ENCODE data around the gene FBP2. TPM values are rescaled to one million over a fixed set of nuclear protein-coding genes. Genes with fewer than 3 reads are reported as not detected.
"Not testable (repeated sequence)": the region's sequence is repeated elsewhere in the genome, so short reads cannot be mapped to it uniquely, and the experiment has no call there.

FBP2 gene
- total RNA-seq, 4 donors from 2014 or later, result not detected

DNA sequence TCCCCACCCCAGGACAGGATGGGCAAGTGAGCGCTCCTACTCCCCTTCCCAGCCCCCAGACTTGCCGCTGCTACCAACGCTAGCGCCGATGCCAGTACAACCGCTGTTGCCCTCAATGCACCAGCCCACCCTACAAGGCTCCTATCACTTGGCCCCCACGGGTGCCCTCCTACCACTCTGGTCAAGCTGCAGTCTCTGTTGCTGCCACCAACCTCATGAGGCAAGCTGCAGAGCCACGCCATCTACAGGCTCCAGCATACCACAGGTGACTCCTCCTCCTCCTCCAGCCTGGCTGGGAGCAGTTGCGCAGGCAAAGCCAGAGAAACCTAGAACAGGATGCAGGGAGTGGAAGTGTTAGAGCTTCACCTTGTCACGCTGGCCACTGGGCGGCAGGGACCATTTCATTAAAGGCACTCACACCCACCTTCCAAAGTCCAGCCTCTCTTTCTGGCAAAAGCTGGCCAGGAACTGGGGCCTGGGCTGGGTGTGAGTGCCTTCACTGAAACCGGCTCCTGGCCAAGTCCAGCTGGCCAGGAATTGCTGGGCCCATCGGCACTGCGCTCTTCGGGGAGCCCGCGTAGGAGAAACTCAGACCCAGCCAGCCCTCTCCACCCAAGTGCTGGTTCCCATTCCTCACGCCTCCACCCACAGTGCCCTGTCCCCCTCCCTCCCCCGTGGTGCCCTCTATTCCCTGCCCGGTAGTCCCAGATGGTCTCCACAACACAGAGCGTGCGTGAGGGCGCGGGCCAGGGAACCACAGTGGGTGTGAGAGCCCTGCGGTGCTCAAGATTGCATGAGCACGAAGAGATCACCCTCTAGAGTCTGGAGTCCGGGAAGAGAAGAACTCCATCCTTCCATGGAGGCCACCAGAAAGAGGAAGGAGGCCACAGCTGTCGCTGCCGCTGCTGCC, 40.3 kb downstream of the FBP2 start:
- no peak for DNase-seq (ENCODE audit: extremely low spot score)
- 97% methylated on average over 12 of the region's 29 CpGs for WGBS
- Histone ChIP-seq H3K4me1 (no peaks in the 10 kb centered on the region), H3K9me3 (no peaks in the 10 kb centered on the region), H3K36me3 (no peaks in the 10 kb centered on the region), H3K27ac (replicated peaks in 1 of 4) (no peak overlapping the region), H3K4me3 (no peak overlapping the region), H3K27me3 (peaks cover 0 to 9% (median 0%) of the 10 kb centered on the region in 4 donors)
- intact Hi-C loops (cut with DNase I), result no loop called here
- no peak for TF ChIP-seq POLR2AphosphoS5 (IDR thresholded peaks at IDR 0.05)
- TF ChIP-seq POLR2A (IDR thresholded peaks at IDR 0.05; ENCODE audit: low read depth), result no peak
- TF ChIP-seq EP300 (IDR thresholded peaks at IDR 0.05), result no peak

DNA sequence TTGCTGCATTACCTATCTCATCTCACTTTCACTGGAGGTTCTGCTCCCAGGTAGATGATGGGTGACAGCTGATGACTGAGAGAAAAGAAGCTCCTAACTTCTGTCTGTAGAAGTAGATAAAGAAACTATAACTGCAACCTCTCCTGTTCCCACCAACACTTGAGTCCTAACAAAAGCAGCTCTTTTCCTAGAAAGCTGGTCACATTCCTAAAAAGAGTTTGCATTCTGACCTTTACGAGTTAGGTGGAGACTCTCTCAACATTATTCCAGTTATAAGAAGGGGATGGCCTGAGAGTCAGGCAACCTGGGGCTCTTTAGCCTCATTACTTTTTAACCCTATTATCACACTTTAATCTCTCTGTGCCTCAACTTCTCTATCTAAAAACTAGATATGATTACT, 47.7 kb downstream of the FBP2 start:
- WGBS, result 59% methylated on average over 1 of the region's 1 CpG
- TF ChIP-seq EP300 (IDR thresholded peaks at IDR 0.05), result no peak
- TF ChIP-seq POLR2AphosphoS5 (IDR thresholded peaks at IDR 0.05), result no peak
- no peak for TF ChIP-seq POLR2A (IDR thresholded peaks at IDR 0.05; ENCODE audit: low read depth)
- TF ChIP-seq, protein P1, sequence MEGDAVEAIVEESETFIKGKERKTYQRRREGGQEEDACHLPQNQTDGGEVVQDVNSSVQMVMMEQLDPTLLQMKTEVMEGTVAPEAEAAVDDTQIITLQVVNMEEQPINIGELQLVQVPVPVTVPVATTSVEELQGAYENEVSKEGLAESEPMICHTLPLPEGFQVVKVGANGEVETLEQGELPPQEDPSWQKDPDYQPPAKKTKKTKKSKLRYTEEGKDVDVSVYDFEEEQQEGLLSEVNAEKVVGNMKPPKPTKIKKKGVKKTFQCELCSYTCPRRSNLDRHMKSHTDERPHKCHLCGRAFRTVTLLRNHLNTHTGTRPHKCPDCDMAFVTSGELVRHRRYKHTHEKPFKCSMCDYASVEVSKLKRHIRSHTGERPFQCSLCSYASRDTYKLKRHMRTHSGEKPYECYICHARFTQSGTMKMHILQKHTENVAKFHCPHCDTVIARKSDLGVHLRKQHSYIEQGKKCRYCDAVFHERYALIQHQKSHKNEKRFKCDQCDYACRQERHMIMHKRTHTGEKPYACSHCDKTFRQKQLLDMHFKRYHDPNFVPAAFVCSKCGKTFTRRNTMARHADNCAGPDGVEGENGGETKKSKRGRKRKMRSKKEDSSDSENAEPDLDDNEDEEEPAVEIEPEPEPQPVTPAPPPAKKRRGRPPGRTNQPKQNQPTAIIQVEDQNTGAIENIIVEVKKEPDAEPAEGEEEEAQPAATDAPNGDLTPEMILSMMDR (IDR thresholded peaks at IDR 0.05), result no peak
- intact Hi-C loops (cut with DNase I), result no loop called here
- no peaks in the 10 kb centered on the region for H3K9me3 ChIP-seq
- H3K36me3 ChIP-seq, result no peaks in the 10 kb centered on the region
- no peak overlapping the region for H3K4me3 ChIP-seq
- no peaks in the 10 kb centered on the region for H3K4me1 ChIP-seq
- H3K27me3 ChIP-seq, result no peaks in the 10 kb centered on the region
- no peak overlapping the region for H3K27ac ChIP-seq (replicated peaks in 1 of 4)
- DNase-seq (ENCODE audit: extremely low spot score), result no peak

DNA sequence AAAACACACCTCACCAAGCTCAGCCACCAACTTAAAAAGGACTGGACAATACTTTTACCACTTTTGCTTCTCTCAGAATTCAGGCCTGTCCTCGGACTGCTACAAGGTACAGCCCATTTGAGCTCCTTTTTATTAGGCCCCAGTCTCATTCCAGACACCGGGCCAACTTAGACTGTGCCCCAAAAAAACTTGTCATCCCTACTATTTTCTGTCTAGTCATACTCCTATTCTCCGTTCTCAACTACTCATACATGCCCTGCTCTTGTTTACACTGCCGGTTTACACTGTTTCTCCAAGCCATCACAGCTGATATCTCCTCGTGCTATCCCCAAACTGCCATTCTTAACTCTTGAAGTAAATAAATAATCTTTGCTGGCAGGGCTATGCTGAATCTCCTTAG, 49.3 kb downstream of the FBP2 start:
- H3K36me3 ChIP-seq; H3K4me3 ChIP-seq; H3K27me3 ChIP-seq; H3K27ac ChIP-seq (replicated peaks in 1 of 4); H3K9me3 ChIP-seq; H3K4me1 ChIP-seq; intact Hi-C loops (cut with DNase I); DNase-seq (ENCODE audit: extremely low spot score): not testable (repeated sequence)
- 84% methylated on average over 4 of the region's 5 CpGs for WGBS

DNA sequence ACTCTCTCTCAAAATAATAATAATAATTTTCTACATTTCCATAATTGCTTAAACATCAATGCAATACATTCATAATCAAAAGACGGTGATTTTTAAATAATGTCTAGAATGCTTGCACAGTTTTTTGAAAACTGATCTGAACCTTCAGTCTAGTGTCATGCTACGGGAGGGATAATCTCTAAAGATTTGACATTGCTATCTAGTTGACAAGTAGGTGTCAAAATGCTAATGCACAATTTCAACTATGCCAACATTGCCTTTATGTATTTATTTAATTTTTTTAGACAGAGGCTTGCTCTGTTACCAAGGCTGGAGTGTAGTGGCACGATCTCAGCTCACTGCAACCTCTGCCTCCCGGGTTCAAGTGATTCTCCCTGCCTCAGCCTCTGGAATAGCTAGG, 54.7 kb downstream of the FBP2 start:
- intact Hi-C loops (cut with DNase I), result no loop called here
- WGBS, result 92% methylated on average over 4 of the region's 4 CpGs

DNA sequence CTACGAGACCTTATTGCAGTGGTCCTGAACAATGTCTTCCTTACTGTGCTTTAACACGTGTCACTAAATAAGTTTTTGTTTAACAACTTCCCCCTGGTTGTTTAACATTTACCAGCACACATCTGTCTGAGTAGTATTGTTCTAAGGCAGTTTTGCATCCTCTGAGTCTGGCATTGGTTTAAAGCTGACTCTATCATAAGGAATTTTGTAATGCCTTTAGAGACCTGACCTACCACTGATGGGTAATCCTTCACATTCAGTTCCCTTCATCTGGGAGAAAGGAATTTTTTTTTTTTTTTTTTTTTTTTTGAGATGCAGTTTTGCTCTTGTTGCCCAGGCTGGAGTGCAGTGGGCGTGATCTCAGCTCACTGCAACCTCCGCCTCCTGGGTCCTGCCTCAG, 58.7 kb downstream of the FBP2 start:
- no peak overlapping the region for H3K27ac ChIP-seq (replicated peaks in 1 of 4)
- H3K36me3 ChIP-seq, result no peaks in the 10 kb centered on the region
- H3K27me3 ChIP-seq, result no peaks in the 10 kb centered on the region
- no peak for DNase-seq (ENCODE audit: extremely low spot score)
- 69% methylated on average over 3 of the region's 4 CpGs for WGBS
- no peak for TF ChIP-seq EP300 (IDR thresholded peaks at IDR 0.05)
- no peak for TF ChIP-seq POLR2AphosphoS5 (IDR thresholded peaks at IDR 0.05)
- TF ChIP-seq, protein P1 (IDR thresholded peaks at IDR 0.05), result no peak
- no peak for TF ChIP-seq POLR2A (IDR thresholded peaks at IDR 0.05; ENCODE audit: low read depth)
- no peaks in the 10 kb centered on the region for H3K4me1 ChIP-seq
- no peaks in the 10 kb centered on the region for H3K9me3 ChIP-seq
- H3K4me3 ChIP-seq, result no peak overlapping the region
- intact Hi-C loops (cut with DNase I), result no loop called here

More for the DNA sequence above, 54.7 kb downstream of the FBP2 start:
- no peaks in the 10 kb centered on the region for H3K4me1 ChIP-seq
- no peak for TF ChIP-seq EP300 (IDR thresholded peaks at IDR 0.05)
- no peak for TF ChIP-seq POLR2A (IDR thresholded peaks at IDR 0.05; ENCODE audit: low read depth)
- TF ChIP-seq, protein P1 (IDR thresholded peaks at IDR 0.05), result no peak
- TF ChIP-seq POLR2AphosphoS5 (IDR thresholded peaks at IDR 0.05), result no peak
- H3K36me3 ChIP-seq, result no peaks in the 10 kb centered on the region
- H3K27ac ChIP-seq (replicated peaks in 1 of 4), result no peak overlapping the region
- no peak for DNase-seq (ENCODE audit: extremely low spot score)
- H3K27me3 ChIP-seq, result no peaks in the 10 kb centered on the region
- no peak overlapping the region for H3K4me3 ChIP-seq
- H3K9me3 ChIP-seq, result no peaks in the 10 kb centered on the region

All from esophagus muscularis mucosa (tissue), 4 donors.